Ishikawa (cell line): ENCODE measurements around the gene TMEM11.

Source experiments
- CEBPB ChIP-seq: IDR thresholded peaks from 2 replicates; pipeline ENCODE4 v1.6.1; 2012
- CREB1 ChIP-seq: IDR thresholded peaks from 2 replicates; pipeline ENCODE4 v1.6.1; 2012; ENCODE audit warnings: low read depth
- EGR1 ChIP-seq: IDR thresholded peaks from 2 replicates; pipeline ENCODE4 v1.6.1; 2012
- EP300 ChIP-seq: IDR thresholded peaks from 2 replicates; pipeline ENCODE4 v1.6.1; 2012; ENCODE audit warnings: borderline replicate concordance
- FOXM1 ChIP-seq: IDR thresholded peaks from 2 replicates; pipeline ENCODE4 v1.6.1; 2012; ENCODE audit warnings: low read depth, borderline replicate concordance
- MAX ChIP-seq: IDR thresholded peaks from 2 replicates; pipeline ENCODE4 v1.6.1; 2012
- NFIC ChIP-seq: IDR thresholded peaks from 2 replicates; pipeline ENCODE4 v1.6.1; 2012
- RAD21 ChIP-seq: IDR thresholded peaks from 2 replicates; pipeline ENCODE4 v1.6.1; 2012; ENCODE audit warnings: low read depth
- REST ChIP-seq: IDR thresholded peaks from 2 replicates; pipeline ENCODE4 v1.6.1; 2012; ENCODE audit warnings: low read depth, mild to moderate bottlenecking
- TAF1 ChIP-seq: IDR thresholded peaks from 2 replicates; pipeline ENCODE4 v1.6.1; 2012; ENCODE audit warnings: low read depth, mild to moderate bottlenecking
- TCF12 ChIP-seq: IDR thresholded peaks from 2 replicates; pipeline ENCODE4 v1.6.1; 2012; ENCODE audit warnings: low read depth
- TEAD4 ChIP-seq: IDR thresholded peaks from 2 replicates; pipeline ENCODE4 v1.6.1; 2012
- USF1 ChIP-seq: IDR thresholded peaks from 2 replicates; pipeline ENCODE4 v1.6.1; 2012
- YY1 ChIP-seq: IDR thresholded peaks from 2 replicates; pipeline ENCODE4 v1.6.1; 2012; ENCODE audit warnings: low read depth
- ZBTB7A ChIP-seq: IDR thresholded peaks from 2 replicates; pipeline ENCODE4 v1.6.1; 2012; ENCODE audit warnings: low read depth

The TMEM11 gene

GRCh38 chr17:21176773-21177395 is 37.1 kb downstream of the TMEM11 start:
- TF ChIP-seq TCF12 (no peak), REST (no peak), FOXM1 (no peak), TAF1 (no peak), EP300 (no peak), YY1 (no peak), MAX (no peak), USF1 (no peak), TEAD4 (no peak), CEBPB (no peak), RAD21 (no peak), CREB1 (no peak), EGR1 (no peak), ZBTB7A (no peak), NFIC (no peak)

GRCh38 chr17:21174713-21175112 is 39.2 kb downstream of the TMEM11 start:
- no peak for TF ChIP-seq TAF1
- TF ChIP-seq NFIC, result no peak
- no peak for TF ChIP-seq MAX
- TF ChIP-seq FOXM1, result no peak

GRCh38 chr17:21174186-21174585 is 39.8 kb downstream of the TMEM11 start:
- TF ChIP-seq YY1, result no peak
- no peak for TF ChIP-seq TAF1
- TF ChIP-seq TCF12, result no peak
- no peak for TF ChIP-seq EGR1
- TF ChIP-seq MAX, result no peak
- no peak for TF ChIP-seq USF1
- TF ChIP-seq ZBTB7A, result no peak
- no peak for TF ChIP-seq EP300
- TF ChIP-seq CREB1, result no peak
- TF ChIP-seq FOXM1, result no peak
- TF ChIP-seq RAD21, result no peak
- no peak for TF ChIP-seq TEAD4
- no peak for TF ChIP-seq CEBPB

GRCh38 chr17:21173543-21173942 is 40.4 kb downstream of the TMEM11 start:
- TF ChIP-seq ZBTB7A (no peak), YY1 (no peak), CREB1 (no peak), EGR1 (no peak), NFIC (no peak)

- TF ChIP-seq TCF12, result no peak
- no peak for TF ChIP-seq EP300
- no peak for TF ChIP-seq RAD21
- no peak for TF ChIP-seq USF1
- TF ChIP-seq YY1, result no peak
Measured at GRCh38 chr17:21172846-21173245, 41.1 kb downstream of the TMEM11 start.

- no peak for TF ChIP-seq RAD21
- TF ChIP-seq YY1, result no peak
- no peak for TF ChIP-seq MAX
- no peak for TF ChIP-seq CEBPB
- TF ChIP-seq ZBTB7A, result no peak
- TF ChIP-seq TEAD4, result no peak
- no peak for TF ChIP-seq EP300
- TF ChIP-seq REST, result no peak
- TF ChIP-seq FOXM1, result no peak
- no peak for TF ChIP-seq CREB1
- no peak for TF ChIP-seq TCF12
- no peak for TF ChIP-seq USF1
- no peak for TF ChIP-seq TAF1
- TF ChIP-seq NFIC, result no peak
- TF ChIP-seq EGR1, result no peak
Measured at GRCh38 chr17:21171970-21172510, 41.9 kb downstream of the TMEM11 start.
